HG03280 (cell line): ENCODE data around the gene ECI1.
"Not testable (repeated sequence)": the region's sequence is repeated elsewhere in the genome, so short reads cannot be mapped to it uniquely, and the experiment has no call there.

Experiments used
- ATAC-seq: cut with Tn5 transposase; IDR thresholded peaks from one replicate; pipeline ENCODE4 v1.9.1; 2021; ENCODE audit warnings: mild to moderate bottlenecking, moderate library complexity; ENCODE audit not compliant: unreplicated experiment

The ECI1 gene

DNA sequence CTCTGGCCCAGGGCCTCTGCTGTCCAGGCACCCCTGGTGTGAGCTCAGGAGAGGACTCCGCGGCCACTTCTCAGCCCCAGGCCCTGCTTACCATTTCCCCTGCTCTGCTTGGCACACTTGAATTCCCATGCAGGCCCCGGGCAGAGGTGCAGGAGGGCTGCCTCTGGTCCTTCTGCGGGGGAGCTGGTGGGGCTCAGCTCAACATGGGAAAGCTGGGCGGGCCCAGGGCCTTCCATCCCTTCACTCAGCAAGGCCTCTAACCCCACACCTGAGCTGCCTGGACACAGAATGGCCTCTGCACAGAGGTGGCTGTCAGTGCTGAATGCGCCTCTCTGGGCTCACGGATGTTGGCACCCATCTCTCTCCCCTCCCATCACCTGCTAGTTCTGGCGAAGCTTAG, 29.1 kb upstream of the ECI1 start:
- ATAC-seq, result no peak

DNA sequence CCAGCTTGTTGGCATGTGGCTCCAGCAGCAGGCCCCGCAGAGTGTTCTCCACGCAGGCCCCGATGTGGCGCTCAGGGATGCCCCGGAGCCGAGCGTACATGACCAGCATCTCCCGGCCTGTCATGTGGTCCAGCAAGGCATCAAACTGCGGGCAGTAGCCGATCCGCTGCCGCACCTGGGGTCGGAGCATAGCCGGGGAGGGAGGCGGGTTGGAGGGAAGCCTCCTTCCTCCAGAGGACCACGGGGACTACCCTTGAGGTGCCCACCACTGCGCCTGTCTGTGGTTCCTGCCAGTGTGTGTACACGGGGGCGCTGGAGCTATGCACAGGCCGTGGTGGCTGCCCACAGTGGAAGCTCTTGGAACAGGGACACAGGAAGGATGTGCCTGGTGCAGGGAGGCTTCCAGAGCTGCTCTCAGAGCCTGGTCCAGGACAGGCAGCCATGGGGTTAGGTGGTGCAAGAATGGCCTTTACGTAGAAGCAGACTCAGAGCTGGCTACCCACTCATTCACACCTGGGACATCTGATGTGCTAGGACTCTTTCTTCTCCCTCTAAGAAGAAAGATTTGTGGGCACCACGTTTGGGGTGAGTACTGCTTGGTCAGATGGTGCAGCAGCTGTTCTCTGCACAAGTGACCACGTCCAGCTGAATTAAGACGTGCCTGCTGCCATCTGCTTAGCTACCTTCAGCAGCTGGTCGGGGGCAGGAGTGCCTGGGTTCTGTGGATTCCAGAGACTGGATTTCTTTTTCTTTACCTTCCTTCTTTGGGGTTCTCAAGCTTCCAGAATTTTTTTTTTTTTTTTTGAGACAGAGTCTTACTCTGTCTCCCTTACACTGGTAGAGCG, 27.8 kb upstream of the ECI1 start:
- ATAC-seq, result no peak

DNA sequence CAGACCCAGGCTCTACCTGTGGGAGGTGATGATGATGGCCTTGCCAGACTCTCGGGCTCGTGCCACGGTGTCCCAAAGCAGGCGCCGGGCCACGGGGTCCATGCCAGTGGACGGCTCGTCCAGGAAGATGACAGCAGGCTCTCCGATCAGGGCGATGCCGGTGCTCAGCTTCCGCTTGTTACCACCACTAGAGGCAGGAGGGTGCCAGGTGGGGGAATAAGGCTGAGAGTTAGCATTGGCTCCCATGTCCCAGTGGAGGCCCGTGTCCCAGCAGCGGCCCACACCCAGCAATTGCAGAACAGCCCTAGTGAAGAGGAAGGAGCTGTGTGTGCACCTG, 26.9 kb upstream of the ECI1 start:
- ATAC-seq, result no peak

DNA sequence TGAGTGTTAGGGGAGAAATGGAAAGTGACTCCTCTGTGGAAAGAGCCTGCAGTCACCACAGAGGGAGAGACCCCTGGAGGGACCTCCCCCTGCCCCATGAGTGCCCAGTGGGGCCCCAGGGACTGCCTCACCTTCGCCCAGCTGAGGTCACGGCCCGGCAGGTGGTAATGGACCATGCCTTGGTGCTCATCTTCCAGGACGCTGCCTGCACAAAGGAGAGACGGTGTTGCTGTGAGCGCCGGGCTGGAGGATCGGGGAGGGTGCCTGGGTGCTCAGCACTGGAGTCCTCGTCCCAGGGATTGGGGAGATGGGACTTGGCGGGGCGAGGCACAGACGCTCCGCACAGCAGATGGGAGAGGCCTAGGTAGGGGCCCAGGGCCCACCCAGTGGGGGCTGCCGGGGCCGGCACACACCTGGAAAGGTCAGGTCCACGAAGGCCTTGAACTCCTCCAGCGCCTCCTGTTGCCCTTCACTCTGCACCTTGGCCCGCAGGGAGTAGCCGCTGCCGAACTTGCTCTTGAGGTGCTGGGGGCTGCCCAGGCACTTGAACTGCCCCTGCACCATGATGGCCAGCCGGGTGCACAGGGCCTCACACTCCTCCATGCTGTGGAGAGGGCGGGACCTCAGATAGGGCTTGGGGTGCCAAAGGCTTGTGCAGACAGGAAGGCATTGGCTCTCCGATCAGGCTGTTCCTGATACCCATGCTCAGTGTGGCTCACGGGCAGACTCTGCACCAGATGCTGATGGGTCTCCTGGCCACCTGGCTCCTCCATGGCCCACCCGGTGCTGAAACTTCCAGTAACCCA, 26.3 kb upstream of the ECI1 start:
- no peak for ATAC-seq

DNA sequence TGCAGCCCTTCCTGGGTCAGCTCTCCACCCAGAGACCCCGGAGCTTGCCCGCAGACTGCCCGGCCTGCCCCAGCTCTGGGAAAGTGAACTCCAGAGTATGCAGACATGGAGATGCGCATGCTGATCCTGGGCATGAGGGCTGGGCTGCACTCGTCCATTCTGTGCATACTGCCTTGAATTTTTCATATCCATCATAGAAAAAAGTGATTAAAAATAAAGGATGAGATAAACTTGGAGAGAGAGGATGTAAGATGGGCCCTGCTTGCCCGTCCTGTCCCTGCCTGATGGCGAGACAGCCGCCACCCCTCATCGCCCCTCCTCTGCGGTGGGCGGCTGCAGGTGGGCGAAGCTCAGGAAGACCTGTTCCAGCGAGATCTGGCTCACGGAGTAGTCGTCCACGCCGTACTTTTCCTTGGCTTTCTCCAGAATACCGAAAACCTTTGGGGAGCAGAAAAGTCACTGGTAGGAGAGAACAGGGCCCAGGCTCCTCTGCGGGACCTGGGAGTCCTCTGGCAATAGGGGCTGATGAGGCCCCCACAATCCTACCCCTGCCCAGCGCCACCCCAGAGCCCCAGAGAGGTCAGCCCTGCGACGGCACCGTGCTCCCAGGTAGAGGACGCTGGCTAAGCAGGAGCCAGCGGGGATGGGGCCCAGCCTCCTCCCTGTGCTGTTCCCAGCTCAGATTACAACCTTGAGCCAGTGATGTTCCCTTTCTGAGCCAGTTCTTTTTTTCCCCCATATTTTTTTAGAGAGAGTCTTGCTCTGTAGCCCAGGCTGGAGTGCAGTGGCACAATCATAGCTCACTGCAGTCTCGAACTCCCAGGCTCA, 25.2 kb upstream of the ECI1 start:
- no peak for ATAC-seq

DNA sequence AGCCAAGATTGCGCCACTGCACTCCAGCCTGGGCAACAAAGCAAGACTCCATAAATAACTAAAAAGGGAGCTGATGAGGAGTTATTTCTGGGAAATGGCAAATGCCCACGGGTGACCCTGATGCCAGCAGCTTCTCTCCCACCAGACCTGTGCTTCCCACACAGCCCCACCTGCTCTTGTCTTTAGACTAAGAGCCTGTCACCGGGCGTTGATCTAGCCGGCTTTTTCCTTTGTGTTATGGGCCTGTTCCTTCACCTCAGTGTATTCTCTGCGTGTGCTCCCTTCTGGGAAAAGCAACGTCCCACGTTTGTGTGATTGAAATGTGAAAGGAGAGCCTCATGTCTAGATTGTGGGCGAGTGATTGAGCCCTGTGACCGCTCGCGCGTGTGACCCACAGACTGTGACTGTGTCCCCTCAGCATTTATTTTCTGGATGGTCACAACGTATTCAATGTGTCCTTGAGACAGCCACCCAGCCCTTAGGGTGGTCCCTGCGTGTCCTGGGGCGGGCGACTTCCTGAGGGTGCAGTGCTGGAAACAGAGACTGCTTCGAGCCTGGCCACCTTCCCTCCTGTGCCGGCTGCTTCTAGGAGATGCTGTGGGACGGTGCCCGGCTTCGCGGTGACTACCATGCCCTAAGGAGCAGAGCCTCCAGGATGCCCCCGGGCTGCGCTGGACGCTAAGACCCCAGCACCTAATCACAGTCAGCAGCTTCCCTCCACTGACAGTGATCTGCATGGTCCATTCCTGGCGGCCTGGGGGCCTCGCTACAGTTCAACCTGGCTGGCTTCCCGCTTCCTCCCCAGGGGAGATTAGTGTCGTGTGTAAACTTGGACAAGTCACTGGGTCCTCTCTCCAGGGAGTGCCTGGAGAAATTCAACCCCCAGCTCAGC, 24.3 kb upstream of the ECI1 start:
- no peak for ATAC-seq

DNA sequence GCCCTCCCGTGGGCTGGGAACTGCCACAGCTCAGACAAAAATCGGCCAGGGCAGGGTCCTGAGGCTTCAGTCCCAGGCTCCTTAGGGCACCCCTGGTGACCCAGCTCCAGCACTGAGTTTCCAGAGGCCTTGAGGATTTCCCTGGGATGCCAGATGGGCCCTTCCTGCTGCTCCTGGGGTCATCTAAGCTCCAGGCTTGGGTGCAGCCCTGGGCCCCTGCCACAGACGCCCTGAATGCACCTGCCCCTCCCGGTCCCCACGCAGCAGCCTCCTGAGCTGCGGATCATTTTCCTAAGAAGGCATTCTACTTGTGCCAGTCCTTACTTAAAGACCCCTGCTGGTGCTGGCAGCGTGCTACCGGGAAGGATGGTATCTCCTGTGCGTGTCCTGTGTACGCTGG, 22.5 kb upstream of the ECI1 start:
- no peak for ATAC-seq

DNA sequence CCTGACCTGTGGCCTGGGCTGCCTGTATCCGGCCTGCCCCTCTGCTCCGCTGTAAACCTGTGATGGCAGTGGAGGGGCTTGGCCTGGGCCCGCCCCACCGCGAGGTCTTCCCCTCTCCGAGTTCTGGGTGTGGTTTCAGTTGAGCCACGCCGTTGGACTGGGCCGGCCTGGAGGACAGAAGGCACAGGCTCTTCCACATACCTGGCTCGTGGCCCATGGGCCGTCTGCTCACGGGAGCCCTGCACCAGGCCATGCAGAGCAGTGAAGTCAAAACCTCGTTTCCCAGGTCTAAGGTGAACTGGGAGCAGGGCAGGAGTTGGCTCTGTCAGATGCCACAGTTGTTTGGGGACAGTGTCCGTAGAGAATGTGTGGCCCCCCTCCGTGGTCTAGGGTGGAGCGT, 22.1 kb upstream of the ECI1 start:
- ATAC-seq, result no peak

DNA sequence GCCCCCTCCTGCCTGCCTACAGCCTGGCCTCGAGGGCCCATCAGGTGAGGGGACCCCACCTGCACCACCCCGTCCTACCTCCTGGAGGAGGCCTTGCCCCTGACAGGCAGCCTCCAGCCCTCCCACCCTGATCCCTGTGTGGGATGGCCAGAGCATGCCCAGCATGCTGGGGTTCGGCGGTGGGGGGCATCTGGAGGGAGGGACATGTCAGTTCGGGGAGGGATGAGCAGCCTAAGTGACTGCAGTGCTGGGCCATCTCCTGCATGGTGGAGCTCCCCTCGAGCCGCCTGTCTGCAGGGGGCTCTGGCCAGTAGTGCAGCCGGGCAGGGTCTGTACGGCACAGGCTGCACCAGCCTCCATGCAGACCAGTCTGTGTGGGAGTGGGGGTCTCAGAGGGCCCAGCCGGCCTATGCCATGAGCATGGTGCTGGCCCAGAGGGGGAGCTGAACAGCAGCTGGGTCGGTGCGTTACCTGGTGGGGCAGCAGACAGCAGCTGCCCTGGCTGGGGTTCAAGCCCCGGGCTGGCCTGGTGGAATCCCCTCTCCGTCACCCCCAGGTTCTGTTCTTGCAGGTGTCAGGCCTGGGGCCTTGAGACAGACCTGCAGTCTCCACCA, 20.6 kb upstream of the ECI1 start:
- no peak for ATAC-seq

DNA sequence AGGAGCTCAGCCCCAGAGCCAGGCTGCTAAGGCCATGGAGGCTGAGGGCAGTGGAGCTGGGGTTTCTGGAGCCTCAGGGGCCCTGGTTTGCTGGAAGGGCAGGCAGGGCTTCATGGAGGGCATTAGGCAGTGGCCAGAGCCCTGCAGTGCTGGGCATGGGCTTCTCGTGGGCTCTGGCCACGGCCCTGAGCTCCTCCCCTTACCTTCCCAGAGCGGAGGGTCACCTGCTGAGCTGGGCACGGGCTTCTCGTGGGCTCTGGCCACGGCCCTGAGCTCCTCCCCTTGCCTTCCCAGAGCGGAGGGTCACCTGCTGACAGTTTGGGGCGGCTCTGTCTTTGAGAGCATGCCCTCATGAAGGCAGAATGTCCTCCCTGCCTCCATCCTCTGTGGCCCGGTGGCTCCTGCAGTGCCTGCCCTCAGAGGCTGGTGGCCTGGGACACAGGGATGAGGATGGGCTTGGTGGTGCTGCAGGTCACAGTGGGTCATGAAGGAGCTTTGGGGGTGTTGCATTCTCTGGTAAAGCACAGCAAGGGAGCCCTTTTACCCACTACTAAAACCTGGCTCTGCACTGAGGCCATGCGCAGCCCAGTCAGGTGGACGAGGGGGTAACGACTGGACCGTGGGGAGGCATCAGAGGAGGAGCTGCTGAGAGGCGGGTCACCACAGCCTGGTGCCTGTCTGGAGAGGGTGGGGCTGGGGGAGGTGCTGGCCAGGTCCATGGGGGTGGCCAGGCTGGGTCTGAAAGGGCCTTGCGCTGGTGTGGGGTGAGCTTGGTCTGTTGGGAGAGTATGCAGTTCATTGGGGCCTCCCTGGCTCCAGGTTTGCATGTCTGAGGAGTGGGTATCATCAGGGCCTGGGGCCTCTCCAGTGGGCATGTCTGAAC, 19.4 kb upstream of the ECI1 start:
- no peak for ATAC-seq

DNA sequence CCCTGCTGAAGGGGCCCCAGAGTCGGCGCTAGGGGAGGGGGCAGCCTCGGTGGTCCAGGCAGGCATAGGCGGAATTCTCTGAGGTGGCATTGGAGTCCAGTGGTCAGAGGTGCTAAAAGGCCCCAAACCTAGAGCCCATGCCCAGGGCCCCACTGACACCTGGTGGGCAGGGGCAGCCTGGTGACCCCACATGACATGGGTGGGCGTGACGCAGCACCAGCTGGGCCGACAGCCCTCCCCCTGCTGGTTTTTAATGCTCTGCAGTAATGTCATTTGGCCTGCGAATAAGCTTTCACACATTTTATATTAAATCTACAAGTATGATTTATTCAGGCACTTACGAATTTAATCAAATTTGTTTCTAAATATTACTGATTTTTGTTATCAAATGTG, 18.7 kb upstream of the ECI1 start:
- no peak for ATAC-seq

DNA sequence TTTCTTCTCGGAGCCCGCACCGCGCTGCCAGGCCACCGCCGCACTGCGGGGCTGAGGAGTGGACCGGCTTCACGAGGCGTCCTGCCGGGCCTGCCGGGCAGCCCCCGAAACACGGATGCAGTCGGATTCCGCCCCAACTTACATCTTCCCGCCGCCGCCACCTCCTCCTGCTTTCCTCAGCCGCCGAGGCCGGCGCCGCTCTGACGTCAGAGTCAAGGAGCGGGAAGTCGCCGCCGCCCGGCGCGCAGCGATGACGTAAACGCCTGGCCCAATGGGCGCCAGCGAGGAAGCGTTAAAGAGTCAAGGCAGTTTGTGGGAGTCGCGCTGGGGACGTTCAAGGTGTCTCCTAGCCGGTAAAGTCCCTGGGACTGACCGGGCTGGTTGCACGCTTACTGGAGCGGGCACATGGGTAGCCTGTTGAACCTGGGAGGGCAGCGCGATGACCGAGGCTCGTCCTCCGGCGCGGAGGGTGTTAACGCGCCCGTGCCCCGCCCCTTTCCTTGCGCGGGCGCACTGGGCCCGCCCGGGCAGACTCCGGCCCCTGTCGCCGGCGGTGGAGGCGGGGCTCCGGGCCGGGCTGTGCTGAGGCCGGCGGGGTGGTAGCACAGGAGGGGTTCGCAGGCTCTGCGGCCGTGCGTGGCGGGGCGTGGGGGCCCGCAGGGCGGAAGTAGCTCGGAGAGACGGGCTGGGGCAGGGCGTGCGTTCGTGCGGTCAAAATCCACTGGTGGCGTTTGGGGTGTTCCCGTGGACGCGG, 16.7 kb upstream of the ECI1 start, which contains the start of gene RNPS1:
TSS of gene RNPS1 (minus strand) at position 214 of the 754 bp plus-strand sequence. CDS start 3,483 bp downstream, outside the sequence.
- ATAC-seq, result peak; percentile 82

DNA sequence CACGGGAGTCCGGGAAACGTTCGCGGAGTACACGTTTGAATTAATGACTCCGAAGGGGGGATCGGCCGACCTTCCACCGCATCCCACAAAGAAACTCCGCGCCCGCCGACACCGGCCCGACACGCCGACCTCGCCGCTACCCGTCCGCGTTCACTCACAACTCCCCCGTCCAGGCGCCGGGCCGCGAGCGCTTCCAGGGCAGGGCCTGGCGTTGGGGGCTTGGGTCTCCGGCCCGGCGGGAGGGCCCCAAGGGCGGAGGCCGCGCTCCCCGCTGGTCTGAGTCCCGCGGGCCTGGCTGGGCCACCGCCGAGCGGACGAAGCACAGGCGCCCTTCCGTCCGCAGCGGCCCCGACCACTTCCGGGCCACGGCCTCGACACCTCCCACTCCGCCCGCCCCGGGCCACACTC, 16.1 kb upstream of the ECI1 start:
- peak; percentile 59 for ATAC-seq

DNA sequence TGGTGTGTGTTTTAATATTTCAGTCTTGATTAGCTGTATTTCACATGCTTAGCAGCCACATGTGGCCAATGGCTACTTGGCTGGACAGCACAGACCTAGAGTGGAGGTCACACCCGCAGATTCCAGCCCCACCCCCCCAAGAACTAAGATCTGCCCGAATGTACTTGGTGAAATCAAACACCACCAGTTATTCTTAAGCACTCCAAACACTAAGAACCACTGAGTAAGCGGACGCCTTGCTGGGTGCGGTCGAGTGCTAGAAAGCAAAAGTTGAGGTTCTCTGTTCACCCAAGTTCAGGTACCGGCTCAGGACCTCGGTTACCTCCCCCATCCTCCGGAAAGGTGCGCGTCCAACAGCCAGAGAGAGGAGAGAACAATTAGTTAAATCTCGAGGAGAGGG, 15.5 kb upstream of the ECI1 start:
- ATAC-seq, result not testable (repeated sequence)

DNA sequence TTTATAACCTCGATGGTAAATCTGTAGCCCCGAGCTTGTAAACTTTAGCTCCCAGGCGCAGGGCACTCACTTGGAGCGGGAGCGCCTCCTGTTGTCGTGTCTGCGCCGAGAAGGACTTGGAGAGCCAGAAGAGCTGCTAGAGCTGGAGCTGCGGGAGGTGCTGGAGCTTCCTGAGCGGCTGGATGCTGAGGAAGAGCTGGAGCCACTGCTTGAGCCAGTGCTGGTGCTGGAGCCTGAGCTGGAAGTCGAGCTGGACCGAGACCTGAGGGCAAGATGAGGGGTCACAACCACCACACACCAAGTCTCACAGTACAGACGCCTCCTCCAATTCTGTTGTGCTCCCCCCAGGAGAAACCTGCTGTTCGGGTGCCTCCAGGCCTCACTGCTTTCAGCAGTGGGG, 11.6 kb upstream of the ECI1 start:
- ATAC-seq, result not testable (repeated sequence)

DNA sequence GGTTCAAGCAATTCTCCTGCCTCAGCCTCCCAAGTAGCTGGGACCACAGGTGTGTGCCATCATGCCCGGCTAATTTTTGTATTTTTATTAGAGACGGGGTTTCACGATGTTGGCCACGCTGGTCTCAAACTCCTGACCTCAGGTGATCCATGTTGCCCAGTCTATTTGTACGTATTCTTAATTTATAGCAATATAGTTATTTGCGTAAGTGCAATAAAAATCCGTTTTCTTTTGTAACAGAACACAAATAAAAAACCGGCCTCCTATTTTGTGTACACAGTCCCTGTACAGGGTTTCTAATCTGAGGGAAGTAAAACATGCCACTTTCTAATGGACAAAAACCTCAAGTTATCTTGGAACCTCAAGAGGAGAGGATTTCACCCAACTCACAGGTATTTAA, 8.9 kb upstream of the ECI1 start:
- no peak for ATAC-seq

DNA sequence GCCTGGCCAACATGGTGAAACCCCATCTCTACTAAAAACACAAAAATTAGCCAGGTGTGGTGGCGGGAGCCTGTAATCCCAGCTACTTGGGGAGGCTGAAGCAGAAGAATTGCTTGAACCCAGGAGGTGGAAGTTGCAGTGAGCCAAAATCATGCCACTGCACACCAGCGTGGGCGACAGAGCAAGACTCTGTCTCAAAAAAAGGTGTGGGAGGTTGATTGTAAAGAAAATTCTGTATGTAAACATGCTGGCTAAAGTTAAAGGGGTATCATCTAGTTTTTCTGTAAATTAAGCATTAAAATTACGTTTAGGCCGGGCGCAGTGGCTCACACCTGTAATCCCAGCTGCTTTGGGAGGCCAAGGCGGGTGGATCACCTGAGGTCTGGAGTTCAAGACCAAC, 7.1 kb upstream of the ECI1 start:
- ATAC-seq, result not testable (repeated sequence)

DNA sequence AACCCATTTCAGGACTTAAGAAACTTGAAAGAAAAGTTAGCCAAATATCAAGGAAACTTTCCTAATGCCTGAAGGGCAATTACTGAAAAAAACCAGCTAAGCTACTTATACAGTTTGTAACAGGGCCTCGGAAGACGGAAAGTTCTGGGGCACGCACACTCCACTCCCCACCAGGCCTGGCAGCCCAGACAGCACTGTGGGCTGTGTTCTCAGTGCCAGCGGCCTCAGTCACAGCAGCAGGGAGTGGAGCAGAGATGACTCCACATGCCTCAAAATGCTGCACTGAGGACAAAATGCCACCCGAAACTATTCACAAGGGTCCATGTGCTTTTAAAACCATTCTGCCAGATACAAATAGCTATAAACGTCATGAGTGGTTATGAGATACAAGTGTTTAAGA, 6.3 kb upstream of the ECI1 start:
- ATAC-seq, result no peak
